B cell (primary cell): Measurements from ENCODE around the gene RAB3B.

ENCODE experiments used
- CTCF ChIP-seq: fragments of 200-600 bp; IDR thresholded peaks from one replicate; pipeline ENCODE4 v1.8.0; 2022; ENCODE audit warnings: antibody characterized with exemption, mild to moderate bottlenecking
- EZH2 ChIP-seq: IDR thresholded peaks from 2 replicates; pipeline ENCODE4 v1.6.1; 2012; ENCODE audit warnings: borderline replicate concordance, low read depth, mild to moderate bottlenecking, moderate library complexity, low read length; ENCODE audit not compliant: insufficient read depth, poor library complexity, severe bottlenecking

GRCh38 chr1:51898090-51898734 lies 92.3 kb downstream of the RAB3B start:
- TF ChIP-seq EZH2 (no peak), CTCF (no peak)
